DMS53 (cell line): ENCODE results near the gene PROB1.
A peak's percentile ranks its signal among the peaks of the same experiment; 100 is the strongest.
"Not testable (repeated sequence)": the region's sequence is repeated elsewhere in the genome, so short reads cannot be mapped to it uniquely, and the experiment has no call there.

Experiments used
- DNase-seq: peaks from one replicate; lab custom pipeline; 2025; lab: John Stamatoyannopoulos, UW

The PROB1 gene, protein sequence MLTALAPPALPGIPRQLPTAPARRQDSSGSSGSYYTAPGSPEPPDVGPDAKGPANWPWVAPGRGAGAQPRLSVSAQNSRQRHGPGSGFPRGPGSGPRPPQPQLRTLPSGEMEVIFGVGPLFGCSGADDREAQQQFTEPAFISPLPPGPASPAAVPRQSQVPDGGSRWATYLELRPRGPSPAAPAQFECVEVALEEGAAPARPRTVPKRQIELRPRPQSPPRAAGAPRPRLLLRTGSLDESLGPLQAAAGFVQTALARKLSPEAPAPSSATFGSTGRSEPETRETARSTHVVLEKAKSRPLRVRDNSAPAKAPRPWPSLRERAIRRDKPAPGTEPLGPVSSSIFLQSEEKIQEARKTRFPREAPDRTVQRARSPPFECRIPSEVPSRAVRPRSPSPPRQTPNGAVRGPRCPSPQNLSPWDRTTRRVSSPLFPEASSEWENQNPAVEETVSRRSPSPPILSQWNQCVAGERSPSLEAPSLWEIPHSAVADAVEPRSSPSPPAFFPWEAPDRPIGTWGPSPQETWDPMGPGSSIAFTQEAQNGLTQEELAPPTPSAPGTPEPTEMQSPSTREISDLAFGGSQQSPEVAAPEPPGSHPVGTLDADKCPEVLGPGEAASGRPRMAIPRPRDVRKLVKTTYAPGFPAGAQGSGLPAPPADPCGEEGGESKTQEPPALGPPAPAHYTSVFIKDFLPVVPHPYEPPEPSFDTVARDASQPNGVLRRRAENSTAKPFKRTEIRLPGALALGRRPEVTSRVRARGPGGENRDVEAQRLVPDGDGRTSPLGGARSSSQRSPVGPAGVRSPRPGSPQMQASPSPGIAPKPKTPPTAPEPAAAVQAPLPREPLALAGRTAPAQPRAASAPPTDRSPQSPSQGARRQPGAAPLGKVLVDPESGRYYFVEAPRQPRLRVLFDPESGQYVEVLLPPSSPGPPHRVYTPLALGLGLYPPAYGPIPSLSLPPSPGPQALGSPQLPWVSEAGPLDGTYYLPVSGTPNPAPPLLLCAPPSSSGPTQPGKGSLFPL

DNA sequence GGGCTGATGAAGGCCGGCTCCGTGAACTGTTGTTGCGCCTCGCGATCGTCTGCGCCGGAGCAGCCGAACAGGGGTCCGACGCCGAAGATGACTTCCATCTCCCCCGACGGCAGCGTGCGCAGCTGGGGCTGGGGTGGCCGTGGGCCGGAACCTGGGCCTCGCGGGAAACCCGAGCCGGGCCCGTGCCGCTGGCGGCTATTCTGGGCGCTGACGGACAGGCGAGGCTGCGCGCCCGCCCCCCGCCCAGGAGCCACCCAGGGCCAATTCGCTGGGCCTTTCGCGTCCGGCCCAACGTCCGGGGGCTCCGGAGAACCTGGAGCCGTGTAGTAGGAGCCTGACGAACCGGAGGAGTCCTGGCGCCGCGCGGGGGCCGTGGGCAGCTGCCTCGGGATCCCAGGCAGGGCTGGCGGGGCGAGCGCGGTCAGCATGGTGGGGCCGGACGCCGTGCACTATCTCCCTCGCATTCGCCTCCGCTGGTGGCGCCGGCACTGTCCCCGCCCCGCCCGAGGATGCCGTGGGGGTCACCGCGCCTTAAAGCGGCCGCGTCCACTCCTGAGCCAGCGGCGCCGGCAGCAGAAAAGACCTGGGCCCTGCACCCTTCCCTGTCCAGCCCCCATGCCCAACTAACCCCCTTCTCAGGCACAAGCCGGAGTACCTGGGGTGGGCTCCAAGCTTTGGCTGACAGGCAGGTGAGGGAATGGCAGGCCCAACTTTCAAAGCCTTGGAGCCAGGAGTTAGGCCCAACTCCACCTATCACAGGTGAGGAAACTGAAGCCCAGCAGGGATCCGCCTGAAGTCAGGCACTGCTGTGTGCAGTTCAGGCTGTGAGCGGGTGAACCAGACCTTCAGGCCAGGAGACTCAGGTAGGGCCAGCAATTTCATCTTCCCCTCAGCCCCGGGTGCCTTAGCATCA, at the start of gene PROB1:
PROB1 (minus strand) TSS at position 451 of the 913 bp plus-strand sequence; CDS start at position 428, 23 bp downstream.
- DNase-seq: no peak

DNA sequence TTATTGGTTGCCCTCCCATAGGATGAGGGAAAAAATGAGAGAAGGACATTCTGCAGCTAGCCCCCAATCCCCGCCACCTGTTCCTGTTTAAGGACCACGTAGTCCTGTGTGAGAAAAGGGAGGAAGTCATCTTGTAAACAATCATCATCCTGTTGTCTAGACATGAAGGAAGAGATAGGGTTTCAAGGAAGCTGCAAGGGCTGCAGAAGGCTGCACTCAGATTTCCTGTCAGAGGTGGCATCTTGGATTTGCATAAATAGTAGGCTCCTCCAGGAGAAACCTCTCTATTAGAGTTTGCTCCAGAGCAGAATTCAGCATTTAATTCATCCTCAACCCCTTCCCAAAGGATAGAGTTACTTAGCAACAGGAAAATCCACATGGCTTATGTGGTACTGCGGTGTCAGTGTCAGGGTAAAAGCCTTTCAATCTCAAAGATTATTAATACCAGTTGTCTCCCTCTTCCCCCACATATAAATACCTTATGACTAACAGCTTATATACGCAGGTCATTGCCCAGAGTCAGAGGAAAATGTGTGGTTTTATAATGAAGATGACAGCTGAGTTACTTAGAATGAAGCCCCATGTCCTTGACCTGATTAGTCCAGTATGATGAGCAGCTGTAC, 49.0 kb upstream of the PROB1 start:
- peak; percentile 25 for DNase-seq

DNA sequence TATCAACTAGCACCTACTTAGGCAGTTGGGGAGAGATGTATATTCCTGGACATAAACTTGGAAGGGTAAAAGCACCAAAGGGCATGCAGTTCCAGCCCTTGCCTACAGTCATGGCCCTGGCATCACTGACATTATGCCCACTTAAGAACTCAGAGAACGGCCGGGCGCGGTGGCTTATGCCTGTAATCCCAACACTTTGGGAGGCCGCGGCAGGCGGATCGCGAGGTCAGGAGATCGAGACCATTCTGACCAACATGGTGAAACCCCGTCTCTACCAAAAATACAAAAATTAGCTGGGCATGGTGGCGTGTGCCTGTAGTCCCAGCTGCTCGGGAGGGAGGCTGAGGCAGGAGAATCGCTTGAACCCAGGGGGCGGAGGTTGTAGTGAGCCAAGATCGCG, 45.5 kb upstream of the PROB1 start:
- not testable (repeated sequence) for DNase-seq

DNA sequence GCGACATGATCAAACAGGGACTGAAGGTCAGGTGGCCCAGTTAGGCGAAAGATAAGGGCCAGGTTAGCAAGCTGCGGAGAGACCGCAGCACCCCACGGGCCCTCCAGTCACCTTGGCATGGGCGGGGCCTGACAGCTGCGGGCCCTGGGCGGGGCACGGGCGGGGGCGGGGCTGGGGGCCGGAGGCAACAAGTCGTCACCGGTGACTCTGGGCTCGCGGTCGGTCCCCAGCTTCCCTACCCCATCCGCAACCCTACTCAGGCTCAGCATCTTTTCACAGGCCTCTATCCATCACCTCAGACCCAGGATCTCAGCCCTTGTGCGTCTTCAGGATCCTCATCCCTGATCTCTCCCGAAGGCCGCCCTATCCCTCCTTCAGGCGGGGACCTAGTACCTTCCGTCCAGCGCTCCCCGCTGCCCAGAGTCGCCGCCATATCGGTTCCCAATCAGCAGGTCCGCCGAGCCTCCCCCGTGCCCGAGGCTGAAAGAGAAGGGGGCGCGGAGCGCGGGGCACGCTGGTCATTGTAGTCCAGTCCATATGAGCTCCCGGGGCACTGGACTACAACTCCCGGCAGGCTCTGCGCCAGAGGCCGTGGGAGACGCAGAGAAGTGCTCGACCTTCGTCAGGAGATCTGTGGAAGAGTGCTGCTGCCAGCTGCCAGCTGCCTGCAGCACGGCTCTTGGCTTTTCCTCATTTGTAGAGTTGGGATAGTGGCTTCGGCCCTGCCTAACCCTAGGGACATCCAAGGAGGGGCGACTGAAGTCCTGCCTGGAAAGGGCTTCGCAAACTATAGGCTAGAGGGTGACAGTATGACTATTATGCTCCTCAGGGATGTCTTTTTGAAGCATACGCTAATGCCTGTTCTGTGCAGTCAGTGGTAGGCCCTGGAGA, 44.4 kb upstream of the PROB1 start, which contains the start of gene DNAJC18:
DNAJC18 (minus strand) TSS at position 513 of the 891 bp plus-strand sequence; CDS start at position 433, 80 bp downstream.
- peak; percentile 96 for DNase-seq

DNA sequence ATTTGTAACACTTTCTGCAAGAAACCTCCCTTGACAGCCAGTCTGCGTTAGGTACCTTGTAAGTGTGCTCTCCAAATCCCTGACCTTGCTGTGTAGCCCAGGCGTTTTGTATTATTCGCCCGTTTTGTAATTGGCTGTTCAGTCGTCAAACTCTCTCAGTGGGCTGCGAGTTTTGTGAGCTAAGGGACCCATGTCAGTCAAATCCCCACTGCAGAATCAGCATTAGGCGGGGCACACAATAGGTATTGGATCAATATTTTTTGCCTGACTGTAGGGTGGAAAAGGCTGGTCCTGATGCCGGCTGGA, 43.8 kb upstream of the PROB1 start:
- peak; percentile 38 for DNase-seq

DNA sequence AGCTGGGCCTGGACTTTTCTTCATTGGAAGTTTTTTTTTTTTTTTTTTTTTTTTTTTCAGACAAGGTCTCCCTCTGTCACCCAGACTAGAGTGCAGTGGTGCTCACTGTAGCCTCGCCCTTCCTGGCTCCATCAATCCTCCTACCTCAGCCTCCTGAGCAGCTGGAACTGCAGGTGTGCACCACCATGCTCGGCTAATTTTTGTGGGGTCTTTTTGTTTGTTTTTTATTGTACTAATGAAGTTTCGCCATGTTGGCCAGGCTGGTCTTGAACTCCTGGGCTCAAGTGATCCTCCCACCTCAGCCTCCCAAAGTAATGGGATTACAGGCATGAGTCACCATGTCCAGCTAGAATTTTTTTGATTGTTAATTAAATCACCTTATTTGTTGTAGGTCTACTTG, 40.8 kb upstream of the PROB1 start:
- no peak for DNase-seq

DNA sequence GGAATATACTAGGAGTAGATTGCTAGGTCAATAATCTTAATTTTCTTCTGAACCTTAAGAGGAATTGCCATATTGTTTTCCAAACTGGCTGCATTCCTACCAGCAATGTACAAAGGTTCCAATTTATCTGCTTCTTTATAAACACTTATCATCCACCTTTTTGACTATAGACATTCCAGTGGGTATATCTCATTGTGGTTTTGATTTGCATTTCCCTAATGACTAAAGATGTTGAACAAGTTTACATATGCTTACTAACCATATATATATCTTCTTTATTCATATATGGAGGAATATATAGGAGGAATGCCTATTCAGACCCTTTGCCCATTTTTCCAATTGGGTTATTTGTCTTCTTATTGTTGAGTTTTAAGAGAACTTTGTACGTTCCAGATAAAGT, 36.8 kb upstream of the PROB1 start:
- no peak for DNase-seq

DNA sequence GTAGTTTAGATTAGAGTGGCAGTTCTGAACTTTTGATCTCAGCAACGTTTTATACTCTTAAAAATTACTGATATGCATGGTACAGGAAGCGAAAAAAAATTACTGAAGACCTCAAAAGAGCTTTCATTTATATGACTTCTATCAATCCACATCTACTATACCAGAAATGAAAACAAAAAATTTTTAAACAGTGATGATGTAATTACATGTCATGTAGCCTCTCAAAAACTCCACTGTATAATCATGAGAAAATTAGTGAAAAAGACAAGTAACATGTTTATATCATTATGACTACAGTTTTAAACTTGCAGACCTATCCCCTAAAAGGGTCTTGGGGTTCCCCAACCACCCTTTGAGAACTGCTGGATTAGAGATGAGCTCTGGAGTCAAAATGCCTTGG, 35.1 kb upstream of the PROB1 start:
- no peak for DNase-seq

DNA sequence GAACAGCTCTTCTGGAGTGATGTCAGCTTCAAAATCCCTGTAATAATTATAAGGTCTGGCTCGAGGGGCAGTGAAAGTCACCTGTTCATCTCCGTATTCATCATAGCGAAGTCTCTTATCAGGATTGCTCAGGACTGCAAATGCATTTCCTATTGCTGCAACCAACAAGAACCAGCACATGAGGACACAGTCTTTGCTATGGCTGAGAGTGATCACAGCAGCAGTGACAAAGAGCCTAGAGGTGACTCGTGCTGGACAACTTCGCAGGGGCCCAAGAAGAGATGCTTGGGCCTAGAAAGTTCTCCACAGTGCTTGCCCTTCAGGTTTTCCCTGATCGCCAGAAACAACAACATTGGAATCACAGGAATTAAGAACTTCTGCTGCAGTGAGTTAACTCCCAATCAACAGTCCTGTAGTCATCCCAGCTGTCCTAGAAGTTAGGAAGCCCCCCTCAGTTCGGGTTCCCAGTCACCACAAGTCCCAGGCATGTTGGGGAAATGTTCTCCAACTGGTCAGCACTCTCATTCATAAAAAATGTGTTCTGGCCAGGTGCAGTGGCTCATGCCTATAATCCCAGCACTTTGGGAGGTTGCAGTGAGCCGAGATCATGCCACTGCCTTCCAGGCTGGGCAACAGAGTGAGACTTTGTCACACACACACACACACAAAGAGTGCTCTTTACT, 31.4 kb upstream of the PROB1 start:
- no peak for DNase-seq

DNA sequence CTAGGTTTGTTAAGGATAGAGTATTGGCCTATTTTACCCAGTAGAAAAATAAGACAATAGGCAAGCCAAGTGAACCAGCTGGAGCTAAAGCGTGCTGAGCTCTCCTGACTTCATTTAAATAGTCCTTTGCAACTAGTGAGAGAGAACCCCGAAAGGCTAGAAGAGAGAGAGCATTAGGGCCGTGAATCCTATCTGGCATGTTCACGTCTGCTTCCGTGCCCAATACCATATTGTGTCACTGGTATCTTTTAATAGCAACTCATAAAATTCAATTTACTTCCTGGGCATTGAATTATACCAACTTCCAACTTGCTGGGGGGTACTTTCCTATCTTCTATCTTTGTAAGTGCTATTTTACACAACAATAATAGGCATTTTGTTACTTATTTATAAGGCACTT, 30.6 kb upstream of the PROB1 start:
- DNase-seq: no peak

DNA sequence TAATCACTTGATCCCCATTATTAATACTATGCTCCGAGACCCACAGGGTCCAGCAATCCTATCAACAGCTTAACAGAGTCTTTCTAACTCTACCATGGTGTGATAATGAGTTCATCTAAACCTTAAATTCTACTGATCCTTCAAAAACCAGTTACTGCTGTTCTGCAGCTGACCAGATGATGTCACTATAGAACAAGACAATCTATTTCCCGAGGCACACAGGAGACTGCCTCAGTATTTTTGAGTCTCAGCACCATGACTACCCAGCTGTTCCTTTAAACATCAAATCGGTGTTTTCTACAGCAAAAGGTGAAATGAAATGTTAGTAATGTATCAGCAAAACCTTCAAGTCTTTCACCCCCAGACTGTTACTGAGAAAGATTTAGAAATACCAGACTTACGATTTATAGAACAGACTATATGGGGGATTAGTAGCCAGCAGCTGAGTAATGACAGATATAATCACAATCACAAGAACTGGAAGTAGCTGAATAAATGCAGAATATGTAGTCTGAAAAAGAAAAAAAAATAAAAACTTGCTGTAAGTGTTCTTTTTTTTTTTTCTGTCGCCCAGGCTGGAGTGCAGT, 27.5 kb upstream of the PROB1 start:
- peak; percentile 85 for DNase-seq

DNA sequence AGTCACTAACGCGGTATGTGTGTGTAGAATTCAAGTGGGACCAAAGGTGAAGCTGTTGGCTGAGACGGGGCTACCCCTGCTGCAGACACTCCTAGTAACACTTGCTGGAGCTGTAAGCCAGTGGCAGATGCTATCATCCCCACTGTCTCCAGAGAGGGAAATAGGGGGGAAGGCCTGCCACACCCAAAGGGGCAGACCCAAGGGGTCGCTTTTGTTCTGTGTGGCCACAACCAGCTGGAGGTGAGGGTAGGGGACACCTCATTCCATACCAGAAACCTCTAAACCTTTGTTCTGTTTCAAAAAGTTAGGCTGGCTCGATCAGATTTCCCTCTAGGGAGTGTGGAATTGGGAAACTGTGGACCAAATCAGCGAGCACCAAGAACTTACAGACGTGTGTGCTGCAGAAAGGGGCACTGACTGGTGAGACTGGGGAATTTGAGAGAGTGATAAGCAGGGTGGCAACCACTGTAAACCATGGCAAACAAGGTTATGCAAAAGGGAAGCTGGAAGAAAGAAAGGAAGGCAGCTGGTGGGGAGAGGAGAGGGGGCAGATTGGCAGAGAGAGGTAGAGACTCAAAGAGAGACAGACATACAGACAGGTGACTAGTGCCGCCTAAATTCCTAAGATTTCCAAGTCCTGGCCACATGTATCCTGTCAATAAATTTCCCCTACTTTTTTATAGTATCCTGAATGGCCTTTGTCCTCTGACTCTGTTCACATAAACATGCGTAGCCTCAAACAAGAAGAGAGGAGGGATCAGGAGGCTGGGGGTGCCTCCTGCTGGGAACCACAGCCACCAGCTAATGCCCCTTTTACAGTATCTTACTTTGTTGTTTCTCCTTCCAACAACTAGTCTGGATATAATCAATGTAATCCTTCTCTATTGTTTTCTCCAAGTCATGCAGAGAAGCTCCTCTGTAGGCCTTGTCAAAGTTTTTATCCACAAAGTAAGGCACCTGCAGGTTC, 24.6 kb upstream of the PROB1 start:
- no peak for DNase-seq

DNA sequence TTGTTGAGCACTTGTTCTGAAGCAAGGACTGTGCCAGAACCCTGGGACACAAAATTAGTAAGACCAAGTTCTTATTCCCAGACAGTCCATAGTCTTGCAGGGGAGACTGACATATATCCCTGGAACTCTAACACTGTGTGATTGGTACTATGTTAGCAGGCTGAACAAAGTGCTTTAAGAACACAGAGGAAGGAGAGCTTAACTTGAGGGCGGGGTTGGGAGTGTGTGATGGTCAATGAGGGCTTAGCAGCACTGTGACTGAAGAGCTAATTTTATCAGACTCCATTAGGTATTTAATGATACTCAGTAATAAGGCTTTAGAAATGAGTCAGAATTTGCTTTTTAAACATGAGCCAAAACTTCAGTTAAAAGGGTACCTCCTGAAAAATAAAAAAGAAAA, 23.9 kb upstream of the PROB1 start:
- no peak for DNase-seq

DNA sequence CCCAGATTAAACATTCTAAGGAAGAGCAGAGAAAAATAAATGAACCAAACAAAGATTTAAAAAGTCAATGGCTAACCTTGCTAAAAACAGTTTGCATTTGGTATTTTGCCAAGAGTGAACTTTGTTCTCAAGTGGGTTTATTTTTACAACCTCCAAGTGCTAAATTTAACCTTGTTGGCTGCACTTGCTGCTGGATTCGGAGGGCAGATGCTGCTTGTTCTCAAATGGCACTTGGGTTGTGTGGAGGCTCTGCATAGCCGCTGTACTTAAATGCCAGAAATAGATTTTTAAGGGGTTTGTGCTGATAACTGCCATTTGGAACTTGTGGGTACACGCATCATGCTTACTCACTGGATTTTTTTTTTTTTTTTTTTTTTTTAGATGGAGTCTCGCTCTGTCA, 22.3 kb upstream of the PROB1 start:
- DNase-seq: no peak

DNA sequence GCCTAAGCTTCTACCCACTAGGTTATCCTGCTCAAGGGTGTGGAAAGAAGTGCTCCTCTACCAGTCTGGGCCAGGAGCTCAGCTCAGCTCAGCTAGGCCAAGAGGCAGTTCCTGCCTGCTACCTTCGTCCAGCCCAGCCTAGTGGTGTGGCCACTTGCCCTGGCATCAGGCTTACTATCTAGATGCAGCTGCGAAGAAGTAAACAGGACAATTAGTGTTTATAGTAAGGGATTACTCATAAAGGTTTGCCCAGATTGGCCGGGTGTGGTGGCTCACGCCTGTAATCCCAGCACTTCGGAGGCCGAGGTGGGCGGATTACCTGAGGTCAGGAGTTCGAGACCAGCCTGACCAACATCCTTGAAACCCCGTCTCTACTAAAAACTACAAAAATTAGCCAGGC, 21.7 kb upstream of the PROB1 start:
- no peak for DNase-seq

DNA sequence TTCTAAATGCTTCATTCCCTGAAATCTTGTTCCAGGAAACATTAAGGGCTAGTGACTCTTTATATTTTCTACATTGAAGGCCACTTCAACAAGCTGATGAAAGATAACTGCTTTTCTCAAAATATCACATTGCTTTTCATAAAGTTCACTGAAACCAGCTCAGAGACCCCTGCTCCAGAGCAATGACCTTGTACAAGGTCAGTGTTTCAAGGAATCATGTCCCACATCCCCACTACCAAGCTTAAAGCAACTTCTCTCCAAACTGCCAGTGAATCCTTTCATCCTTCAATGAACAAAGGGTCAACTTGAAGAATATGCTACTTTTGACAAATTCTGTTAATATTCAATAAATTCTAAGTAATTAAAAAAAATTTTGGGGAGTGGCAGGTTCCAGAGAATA, 21.0 kb upstream of the PROB1 start:
- DNase-seq: no peak

DNA sequence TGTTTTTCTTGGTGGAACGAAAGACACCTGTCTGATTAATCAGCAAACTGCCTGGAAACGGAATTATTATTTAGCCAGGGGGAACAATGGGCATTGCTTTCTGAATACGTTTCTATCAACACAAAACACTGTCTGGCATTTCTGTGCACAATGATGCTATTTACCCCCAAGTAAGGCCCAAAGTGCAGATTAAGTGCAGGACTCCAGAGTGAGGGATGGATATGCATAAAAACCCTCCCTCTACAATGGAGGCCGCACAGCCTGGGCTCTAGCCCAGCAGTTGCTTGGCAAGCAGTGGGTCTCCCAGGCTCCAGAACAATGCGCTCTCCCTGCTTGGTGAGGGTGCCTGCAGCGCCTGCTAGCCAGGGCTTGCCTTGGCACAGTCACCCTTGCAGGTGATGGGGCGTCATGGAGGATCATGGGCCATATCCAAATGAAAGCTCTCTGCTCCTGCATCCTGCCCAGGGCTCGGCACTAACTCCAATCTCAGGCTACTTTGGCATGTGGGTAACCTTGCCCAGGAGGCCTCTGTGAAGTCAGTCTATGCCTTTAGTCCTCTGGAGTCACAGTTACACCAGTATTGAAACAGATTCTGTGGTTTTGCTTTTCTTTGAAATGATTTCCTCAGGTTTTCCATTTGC, 20.4 kb upstream of the PROB1 start:
- DNase-seq: no peak
